DOHH2 (cell line): Measurements from ENCODE around the gene UCP3.

Experiments used
- H3F3A ChIP-seq: fragments of 200-600 bp; sonication (generic), shearing (Covaris generic); 2 replicates; pipeline ENCODE4 v1.6.0; 2016; ENCODE audit warnings: antibody characterized with exemption, mild to moderate bottlenecking; ENCODE audit not compliant: control insufficient read depth, insufficient read depth
- H3K27ac ChIP-seq: fragments of 200-600 bp; sonication (generic); 2 replicates; pipeline ENCODE4 v1.5.1; 2014; ENCODE audit warnings: low read depth, mild to moderate bottlenecking, low read length, moderate library complexity
- H3K27me3 ChIP-seq: fragments of 200-600 bp; sonication (generic); 2 replicates; pipeline ENCODE4 v1.6.1; 2014; ENCODE audit warnings: mild to moderate bottlenecking, low read length, mixed read lengths; ENCODE audit not compliant: control insufficient read depth
- H3K36me3 ChIP-seq: fragments of 200-600 bp; sonication (generic); 2 replicates; pipeline ENCODE4 v1.6.1; 2014; ENCODE audit warnings: mild to moderate bottlenecking, low read length, moderate library complexity, mixed read lengths; ENCODE audit not compliant: control insufficient read depth
- H3K4me1 ChIP-seq: fragments of 200-600 bp; sonication (generic); 2 replicates; pipeline ENCODE4 v1.6.1; 2014; ENCODE audit warnings: mild to moderate bottlenecking, low read length, mixed read lengths; ENCODE audit not compliant: control insufficient read depth
- H3K4me2 ChIP-seq: fragments of 200-600 bp; sonication (generic); 2 replicates; pipeline ENCODE4 v1.6.0; 2014; ENCODE audit warnings: mild to moderate bottlenecking, low read length, moderate library complexity
- H3K4me3 ChIP-seq: fragments of 200-600 bp; sonication (generic); 2 replicates; pipeline ENCODE4 v1.5.1; 2014; ENCODE audit warnings: mild to moderate bottlenecking, low read length, mixed read lengths
- H3K79me2 ChIP-seq: fragments of 200-600 bp; sonication (generic); 2 replicates; pipeline ENCODE4 v1.6.1; 2014; ENCODE audit warnings: mild to moderate bottlenecking, low read length, mixed read lengths; ENCODE audit not compliant: control insufficient read depth
- H3K9me2 ChIP-seq: fragments of 200-600 bp; sonication (generic); replicated peaks from 2 replicates; pipeline ENCODE4 v1.6.1; 2014; ENCODE audit warnings: mild to moderate bottlenecking, low read length, mixed read lengths; ENCODE audit not compliant: control insufficient read depth
- H3K9me3 ChIP-seq: fragments of 200-600 bp; sonication (generic); 2 replicates; pipeline ENCODE4 v1.6.1; 2014; ENCODE audit warnings: antibody characterized with exemption, low read length, mixed read lengths; ENCODE audit not compliant: control insufficient read depth, insufficient read depth
- H4K20me1 ChIP-seq: fragments of 200-600 bp; sonication (generic); 2 replicates; pipeline ENCODE4 v1.6.0; 2014; ENCODE audit warnings: low read depth, mild to moderate bottlenecking, antibody characterized with exemption, low read length, moderate library complexity; ENCODE audit not compliant: control insufficient read depth, insufficient read depth
- CTCF ChIP-seq: fragments of 200-600 bp; sonication (generic); IDR thresholded peaks from one replicate; pipeline ENCODE4 v1.5.1; 2014; ENCODE audit warnings: antibody characterized with exemption, mild to moderate bottlenecking, low read depth, low read length; ENCODE audit not compliant: poor library complexity, severe bottlenecking
- EZH2phosphoT487 ChIP-seq: fragments of 200-600 bp; sonication (generic); IDR thresholded peaks from 2 replicates; pipeline ENCODE4 v1.6.1; 2017; ENCODE audit warnings: borderline replicate concordance, mild to moderate bottlenecking, antibody characterized with exemption, low read length, moderate library complexity, mixed read lengths

UCP3 gene

GRCh38 chr11:74014880-74015279, 6.0 kb upstream of the UCP3 start:
- H3K9me2 ChIP-seq = no peaks in the 10 kb centered on the region
- no peaks in the 10 kb centered on the region for H3K79me2 ChIP-seq
- H3K27ac ChIP-seq = no peak overlapping the region
- no peaks in the 10 kb centered on the region for H3K9me3 ChIP-seq
- TF ChIP-seq CTCF (no peak), EZH2phosphoT487 (no peak)
- no peaks in the 10 kb centered on the region for H3K27me3 ChIP-seq
- no peak overlapping the region for H3K4me2 ChIP-seq
- H3K36me3 ChIP-seq = peaks cover 17% of the 10 kb centered on the region
- H3F3A ChIP-seq = no peaks in the 10 kb centered on the region
- H3K4me1 ChIP-seq = peaks cover 43% of the 10 kb centered on the region
- no peaks in the 10 kb centered on the region for H4K20me1 ChIP-seq
- H3K4me3 ChIP-seq = no peak overlapping the region

- H3F3A ChIP-seq = no peaks in the 10 kb centered on the region
- H3K27ac ChIP-seq = no peak overlapping the region
- H3K4me3 ChIP-seq = no peak overlapping the region
- H3K9me2 ChIP-seq = no peaks in the 10 kb centered on the region
- no peaks in the 10 kb centered on the region for H4K20me1 ChIP-seq
- no peaks in the 10 kb centered on the region for H3K9me3 ChIP-seq
- H3K27me3 ChIP-seq = no peaks in the 10 kb centered on the region
- TF ChIP-seq CTCF = no peak
- TF ChIP-seq EZH2phosphoT487 = no peak
- H3K79me2 ChIP-seq = no peaks in the 10 kb centered on the region
- H3K4me2 ChIP-seq = no peak overlapping the region
- peaks cover 42% of the 10 kb centered on the region for H3K4me1 ChIP-seq
- H3K36me3 ChIP-seq = peaks cover 12% of the 10 kb centered on the region
These were observed 4.3 kb upstream of the UCP3 start for GRCh38 chr11:74013141-74013540.

GRCh38 chr11:74012074-74012809, 3.4 kb upstream of the UCP3 start:
- no peaks in the 10 kb centered on the region for H3K79me2 ChIP-seq
- peaks cover 7% of the 10 kb centered on the region for H3K36me3 ChIP-seq
- no peaks in the 10 kb centered on the region for H3F3A ChIP-seq
- no peaks in the 10 kb centered on the region for H3K9me2 ChIP-seq
- no peaks in the 10 kb centered on the region for H3K9me3 ChIP-seq
- no peak for TF ChIP-seq CTCF
- TF ChIP-seq EZH2phosphoT487 = no peak
- no peak overlapping the region for H3K4me3 ChIP-seq
- no peak overlapping the region for H3K27ac ChIP-seq
- H3K27me3 ChIP-seq = no peaks in the 10 kb centered on the region
- H3K4me2 ChIP-seq = no peak overlapping the region
- H4K20me1 ChIP-seq = no peaks in the 10 kb centered on the region
- H3K4me1 ChIP-seq = peaks cover 42% of the 10 kb centered on the region
